Spleen (tissue), 11 donors: ENCODE measurements around the gene PGAP3. TPM values are rescaled to one million over a fixed set of nuclear protein-coding genes. Genes with fewer than 3 reads are reported as not detected.

Experiments
- DNase-seq: peaks from one replicate; pipeline ENCODE4 v3.0.0-alpha.2; 2020
- H3K27ac ChIP-seq, 8 donors: fragments of 200-600 bp; sonication (generic) in 7 of 8; 1 replicate in 4 of 8; 2 replicates in 4 of 8; pipeline versions ENCODE4 v1.5.0 to v1.8.0; 2016 to 2021; ENCODE audit warnings: inconsistent platforms in 4 of 8, mild to moderate bottlenecking in 4 of 8, moderate library complexity in 1 of 8
- H3K27me3 ChIP-seq, 7 donors: fragments of 200-600 bp; sonication (generic) in 6 of 7; replicated peaks in 1 of 7; 1 replicate in 4 of 7; 2 replicates in 3 of 7; pipeline versions ENCODE4 v1.5.0 to v1.8.0; 2016 to 2021; ENCODE audit warnings: inconsistent platforms in 3 of 7, mild to moderate bottlenecking in 1 of 7
- H3K36me3 ChIP-seq, 6 donors: fragments of 200-600 bp; sonication (generic) in 5 of 6; 1 replicate in 4 of 6; 2 replicates in 2 of 6; pipeline versions ENCODE4 v1.5.0 to v1.8.0; 2016 to 2021; ENCODE audit warnings: inconsistent platforms in 2 of 6
- H3K4me1 ChIP-seq, 6 donors: fragments of 200-600 bp; sonication (generic) in 5 of 6; 1 replicate in 3 of 6; 2 replicates in 3 of 6; pipeline versions ENCODE4 v1.5.0 to v1.8.0; 2016 to 2021; ENCODE audit warnings: inconsistent platforms in 3 of 6
- H3K4me3 ChIP-seq, 8 donors: fragments of 200-600 bp; sonication (generic) in 7 of 8; 1 replicate in 4 of 8; 2 replicates in 4 of 8; pipeline versions ENCODE4 v1.5.0 to v1.8.0; 2016 to 2021; ENCODE audit warnings: inconsistent platforms in 4 of 8, mild to moderate bottlenecking in 4 of 8, moderate library complexity in 2 of 8
- H3K9me3 ChIP-seq, 8 donors: fragments of 200-600 bp; sonication (generic) in 7 of 8; 1 replicate in 4 of 8; 2 replicates in 4 of 8; pipeline versions ENCODE4 v1.5.0 to v1.8.0; 2016 to 2021; ENCODE audit warnings: inconsistent platforms in 4 of 8
- CTCF ChIP-seq, 11 experiments: fragments of 200-600 bp in 7 of 11; fragments of 450-650 bp in 4 of 11; sonication (generic) in 4 of 11; IDR thresholded peaks in 8 of 11; conservative IDR thresholded peaks in 3 of 11; 1 replicate in 7 of 11; 2 replicates in 4 of 11; pipeline versions ENCODE4 v1.4.0 to v1.8.0; 2016 to 2021; ENCODE audit warnings: antibody characterized with exemption in 11 of 11, inconsistent platforms in 4 of 11, mild to moderate bottlenecking in 1 of 11
- POLR2A ChIP-seq, 3 donors: fragments of 450-650 bp; IDR thresholded peaks; one replicate each; pipeline ENCODE4 v1.5.1; 2017; ENCODE audit warnings: antibody characterized with exemption in 3 of 3, mild to moderate bottlenecking in 1 of 3
- POLR2AphosphoS5 ChIP-seq, 3 donors: sonication (generic); formaldehyde crosslinking; IDR thresholded peaks; one replicate each; pipeline ENCODE4 v1.5.1; 2017; ENCODE audit warnings: antibody characterized with exemption in 3 of 3
- WGBS, 5 donors: extraction: QIAGEN DNeasy Blood & Tissue Kit in 3 of 5; methylation state at CpG; one replicate each; pipeline versions ENCODE4 v1.1.5 to v1.1.7; 2013 to 2018; 5-methylcytosine and 5-hydroxymethylcytosine counted together
- intact Hi-C: fragments of 100-400 bp; cut with DNase I; formaldehyde crosslinking; loops from one replicate; pipeline ENCODE4 v1.15.0; 2023; ENCODE audit warnings: low total_unique reads
- polyA plus RNA-seq, 3 donors: library from polyadenylated mRNA; stranded (reverse); fragments of 200-250 nt; gene quantifications; one replicate each; pipeline ENCODE4 v1.2.1, GENCODE V29; 2013
- total RNA-seq, 7 donors: library from RNA; depleted of rRNA in 3 of 7; stranded (reverse); fragments of >200 nt in 3 of 7; fragmentation: NEBNext Ultra II Directional in 4 of 7; extraction: Animal tissue kit (Norgen Biotek cat#: 25700) in 4 of 7; gene quantifications; one replicate each; pipeline versions ENCODE4 v1.1.0 to v1.2.1, GENCODE V29; 2016 to 2021
- donor health status: healthy with polysubstance abuse.
- donor health status: DM: no; HTN: no; CAD: no; lungs with moderate emphysema.
- donor health status: DM: no; HTN: no; CAD: no.
- donor health status: Bipolar disorder and iron deficiency.
- donor health status: healthy.
- donor health status: DM: no; HTN: no; CAD: no.
- donor health status: DM: yes; HTN: yes; CAD: no.

Gene PGAP3
- total and polyA plus RNA-seq, 10 donors = 11.5 to 27.4 (median 19.5) TPM

- WGBS, 5 donors = 52 to 70% (median 56%) methylated on average over 7 of the region's 7 CpGs
- Histone ChIP-seq H3K4me3 (no peak overlapping the region), H3K27me3 (no peaks in the 10 kb centered on the region), H3K36me3 (peaks cover 0 to 21% (median 0%) of the 10 kb centered on the region in 6 donors), H3K9me3 (no peaks in the 10 kb centered on the region), H3K27ac (peak overlapping the region in 2 of 8 donors; percentile 18 to 46), H3K4me1 (peaks cover 46 to 94% (median 72%) of the 10 kb centered on the region in 6 donors)
- intact Hi-C loops = no loop called here
- DNase-seq = no peak
- TF ChIP-seq CTCF (IDR thresholded peaks at IDR 0.05 in 8 of 11, conservative IDR thresholded peaks at IDR 0.05 in 3 of 11) (no peak), POLR2AphosphoS5 (IDR thresholded peaks at IDR 0.05) (peak in 1 of 3 donors; percentile 5), POLR2A (IDR thresholded peaks at IDR 0.05) (no peak)
Measured at GRCh38 chr17:39641883-39642282, 46.0 kb downstream of the PGAP3 start.

GRCh38 chr17:39641097-39641496 lies 46.8 kb downstream of the PGAP3 start:
- no peaks in the 10 kb centered on the region for H3K27me3 ChIP-seq
- no peak for DNase-seq
- WGBS, 5 donors = 83 to 91% (median 90%) methylated on average over 4 of the region's 4 CpGs
- H3K36me3 ChIP-seq = peaks cover 0 to 13% (median 0%) of the 10 kb centered on the region in 6 donors
- peaks cover 51 to 93% (median 79%) of the 10 kb centered on the region in 6 donors for H3K4me1 ChIP-seq
- peak overlapping the region in 3 of 8 donors; percentile 13 to 46 (median 29) for H3K27ac ChIP-seq
- intact Hi-C loops = no loop called here
- H3K9me3 ChIP-seq = no peaks in the 10 kb centered on the region
- TF ChIP-seq POLR2AphosphoS5 (IDR thresholded peaks at IDR 0.05) = no peak
- TF ChIP-seq CTCF (IDR thresholded peaks at IDR 0.05 in 8 of 11, conservative IDR thresholded peaks at IDR 0.05 in 3 of 11) = no peak
- TF ChIP-seq POLR2A (IDR thresholded peaks at IDR 0.05) = no peak
- H3K4me3 ChIP-seq = peak overlapping the region in 1 of 8 donors; percentile 1

GRCh38 chr17:39640591-39641031 lies 47.2 kb downstream of the PGAP3 start:
- intact Hi-C loops = no loop called here
- Histone ChIP-seq H3K9me3 (no peaks in the 10 kb centered on the region), H3K36me3 (peaks cover 0 to 11% (median 0%) of the 10 kb centered on the region in 6 donors), H3K4me1 (peaks cover 51 to 95% (median 82%) of the 10 kb centered on the region in 6 donors), H3K27ac (peak overlapping the region in 3 of 8 donors; percentile 13 to 29 (median 29)), H3K4me3 (peak overlapping the region in 1 of 8 donors; percentile 1), H3K27me3 (no peaks in the 10 kb centered on the region)
- no peak for DNase-seq
- TF ChIP-seq POLR2A (IDR thresholded peaks at IDR 0.05) (no peak), CTCF (IDR thresholded peaks at IDR 0.05 in 8 of 11, conservative IDR thresholded peaks at IDR 0.05 in 3 of 11) (no peak), POLR2AphosphoS5 (IDR thresholded peaks at IDR 0.05) (no peak)
- WGBS, 5 donors = 25 to 32% (median 27%) methylated on average over 4 of the region's 4 CpGs

- Histone ChIP-seq H3K36me3 (peaks cover 0 to 5% (median 0%) of the 10 kb centered on the region in 6 donors), H3K9me3 (no peaks in the 10 kb centered on the region), H3K4me3 (peak overlapping the region in 1 of 8 donors; percentile 1), H3K27me3 (no peaks in the 10 kb centered on the region), H3K27ac (peak overlapping the region in 3 of 8 donors; percentile 13 to 33 (median 29)), H3K4me1 (peaks cover 52 to 95% (median 87%) of the 10 kb centered on the region in 6 donors)
- no peak for DNase-seq
- 80 to 86% (median 85%) methylated on average over 11 of the region's 11 CpGs for WGBS, 5 donors
- TF ChIP-seq CTCF (IDR thresholded peaks at IDR 0.05 in 8 of 11, conservative IDR thresholded peaks at IDR 0.05 in 3 of 11) = no peak
- intact Hi-C loops = no loop called here
Measured at GRCh38 chr17:39639566-39640458, 48.0 kb downstream of the PGAP3 start.
